Eye (tissue), 1 donor: Measurements from ENCODE around the gene SERPINB6.
"Not testable (repeated sequence)": the region's sequence is repeated elsewhere in the genome, so short reads cannot be mapped to it uniquely, and the experiment has no call there.

Experiments used
- DNase-seq: peaks from one replicate; pipeline ENCODE4 v3.0.0-alpha.2; 2015

Gene SERPINB6

GRCh38 chr6:2953098-2953497, 18.3 kb downstream of the SERPINB6 start:
- no peak for DNase-seq

DNA sequence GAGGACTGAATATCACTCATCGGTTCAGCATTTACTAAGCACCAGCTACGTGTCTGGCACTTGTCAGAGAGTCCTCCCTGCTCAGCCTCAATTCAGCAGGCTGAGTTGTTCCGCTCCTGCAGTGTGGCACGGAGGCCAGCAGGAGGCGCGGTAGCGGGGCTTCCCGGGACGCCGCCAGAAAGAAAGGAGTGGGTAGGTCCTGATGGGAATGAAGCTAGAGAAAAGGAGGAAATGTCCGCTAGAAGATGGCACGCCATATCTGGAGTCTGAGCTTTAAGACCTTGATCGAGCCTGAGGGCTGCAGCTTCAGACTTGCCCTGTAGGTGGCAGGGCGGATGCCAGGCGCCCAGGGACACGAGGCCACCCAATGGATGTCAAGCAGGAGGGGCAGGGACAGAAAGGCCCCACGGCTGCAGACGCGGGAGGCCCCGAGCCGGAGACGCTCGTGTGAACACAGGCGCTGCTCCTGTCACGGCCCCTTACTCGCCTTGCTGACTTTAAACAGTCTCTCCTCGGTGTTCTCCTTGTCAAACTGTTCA, 18.7 kb downstream of the SERPINB6 start:
- DNase-seq: peak; percentile 94

DNA sequence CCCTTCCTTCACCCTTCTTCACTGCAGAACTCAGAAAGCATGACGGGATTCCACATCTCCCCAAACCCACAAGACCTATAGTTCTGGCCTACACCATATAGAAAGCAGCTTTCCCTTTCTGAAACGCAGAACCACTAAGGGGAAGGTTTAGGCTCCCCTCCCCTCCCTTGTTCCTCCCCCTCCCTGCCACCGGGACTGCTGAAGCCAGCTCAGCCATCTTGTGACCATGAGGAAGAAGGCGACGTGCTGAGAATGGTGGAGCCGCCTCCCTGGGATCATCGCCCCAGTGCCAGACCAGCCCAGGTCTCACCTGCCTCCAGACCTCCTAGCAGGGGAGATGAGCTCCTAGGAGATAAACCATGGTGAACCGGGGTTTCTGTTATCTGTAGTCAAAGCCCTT, 19.6 kb downstream of the SERPINB6 start:
- DNase-seq: no peak

GRCh38 chr6:2950713-2951112, 20.7 kb downstream of the SERPINB6 start:
- no peak for DNase-seq

GRCh38 chr6:2949536-2950083, 21.8 kb downstream of the SERPINB6 start:
- DNase-seq: no peak

DNA sequence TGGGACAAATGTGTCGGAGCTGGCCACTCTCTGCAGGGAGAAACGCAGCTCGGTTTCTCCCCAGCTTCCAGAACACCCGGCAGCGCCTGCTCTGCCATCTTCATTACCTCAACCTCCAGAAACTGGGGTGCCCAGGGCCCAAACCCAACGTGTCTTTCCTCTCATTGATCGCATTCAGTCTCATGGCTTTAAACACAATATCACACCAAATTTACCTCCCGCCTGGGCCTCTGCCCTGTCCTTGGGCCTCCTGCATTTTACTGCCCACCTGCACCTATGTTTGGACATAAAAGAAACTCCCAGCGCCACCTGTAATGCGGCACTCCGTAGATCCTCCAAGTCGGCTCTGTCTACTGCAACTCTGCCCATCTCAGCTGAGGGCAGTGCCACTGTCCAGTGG, 22.2 kb downstream of the SERPINB6 start:
- no peak for DNase-seq

GRCh38 chr6:2948228-2949025, 22.9 kb downstream of the SERPINB6 start:
- no peak for DNase-seq

DNA sequence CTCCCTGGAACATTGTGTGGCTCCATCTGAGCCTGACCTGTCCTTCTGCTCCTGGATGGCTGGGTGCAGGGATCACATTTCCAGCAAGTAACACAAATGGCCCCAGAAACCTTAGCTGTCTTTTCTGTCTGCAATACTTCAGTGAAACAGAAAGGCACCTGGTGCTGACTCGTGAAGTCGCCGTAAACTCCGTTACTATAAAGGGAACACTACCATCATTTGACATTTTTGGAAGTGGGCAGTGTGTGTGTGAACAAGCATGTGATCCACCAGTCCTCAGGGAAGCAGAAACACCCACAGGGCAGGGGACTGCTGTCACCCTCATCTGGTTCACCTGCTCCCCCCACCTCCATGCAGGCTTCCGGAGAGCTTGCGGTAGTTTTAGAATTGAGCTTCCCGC, 23.9 kb downstream of the SERPINB6 start:
- no peak for DNase-seq

DNA sequence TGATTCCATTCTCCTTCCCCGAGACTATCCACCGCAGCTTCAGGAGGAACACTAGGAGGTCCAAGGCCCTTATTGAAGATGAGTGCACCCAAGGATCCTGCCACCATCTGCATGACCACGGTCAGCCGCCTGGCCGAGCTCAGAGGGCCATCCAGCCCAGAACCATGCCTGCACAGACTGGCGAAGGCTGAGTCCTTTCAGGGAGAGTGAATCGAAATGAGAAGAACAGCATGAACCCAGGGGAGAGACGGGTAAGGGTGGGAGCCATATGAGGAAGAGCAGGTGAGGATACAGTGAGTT, 26.3 kb downstream of the SERPINB6 start:
- no peak for DNase-seq

GRCh38 chr6:2944405-2945152, 26.8 kb downstream of the SERPINB6 start:
- DNase-seq: no peak

DNA sequence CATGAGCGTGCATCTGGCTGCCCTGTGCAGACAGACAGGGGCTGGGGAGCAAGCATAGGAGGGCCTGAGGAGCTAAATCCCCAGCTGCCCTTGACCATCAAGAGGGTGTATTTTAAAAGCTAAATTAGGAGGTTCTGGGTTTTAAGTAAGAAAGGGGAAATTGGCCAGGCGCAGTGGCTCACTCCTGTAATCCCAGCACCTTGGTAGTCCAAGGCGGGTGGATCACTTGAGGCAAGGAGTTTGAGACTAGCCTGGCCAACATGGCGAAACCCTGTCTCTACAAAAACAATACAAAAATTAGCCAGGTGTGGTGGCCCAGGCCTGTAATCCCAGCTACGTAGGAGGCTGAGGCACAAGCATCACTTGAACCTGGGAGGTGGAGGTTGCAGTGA, 27.8 kb downstream of the SERPINB6 start:
- no peak for DNase-seq

- no peak for DNase-seq
These were observed 28.3 kb downstream of the SERPINB6 start for GRCh38 chr6:2942914-2943563.

DNA sequence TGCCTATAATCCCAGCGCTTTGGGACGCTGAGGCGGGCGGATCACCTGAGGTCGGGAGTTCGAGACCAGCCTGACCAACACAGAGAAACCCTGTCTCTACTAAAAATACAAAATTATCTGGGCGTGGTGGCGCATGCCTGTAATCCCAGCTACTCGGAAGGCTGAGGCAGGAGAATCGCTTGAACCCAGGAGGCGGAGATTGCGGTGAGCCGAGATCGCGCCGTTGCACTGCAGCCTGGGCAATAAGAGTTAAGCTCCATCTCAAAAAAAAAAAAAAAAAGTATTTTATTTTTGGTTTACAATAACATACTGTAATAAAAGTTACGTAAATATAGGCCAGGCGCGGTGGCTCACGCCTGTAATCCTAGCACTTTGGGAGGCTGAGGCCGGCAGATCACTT, 29.3 kb downstream of the SERPINB6 start:
- not testable (repeated sequence) for DNase-seq

GRCh38 chr6:2940851-2941250, 30.5 kb downstream of the SERPINB6 start:
- DNase-seq: no peak

- DNase-seq: no peak
These were observed 31.1 kb downstream of the SERPINB6 start for GRCh38 chr6:2940010-2940850.

DNA sequence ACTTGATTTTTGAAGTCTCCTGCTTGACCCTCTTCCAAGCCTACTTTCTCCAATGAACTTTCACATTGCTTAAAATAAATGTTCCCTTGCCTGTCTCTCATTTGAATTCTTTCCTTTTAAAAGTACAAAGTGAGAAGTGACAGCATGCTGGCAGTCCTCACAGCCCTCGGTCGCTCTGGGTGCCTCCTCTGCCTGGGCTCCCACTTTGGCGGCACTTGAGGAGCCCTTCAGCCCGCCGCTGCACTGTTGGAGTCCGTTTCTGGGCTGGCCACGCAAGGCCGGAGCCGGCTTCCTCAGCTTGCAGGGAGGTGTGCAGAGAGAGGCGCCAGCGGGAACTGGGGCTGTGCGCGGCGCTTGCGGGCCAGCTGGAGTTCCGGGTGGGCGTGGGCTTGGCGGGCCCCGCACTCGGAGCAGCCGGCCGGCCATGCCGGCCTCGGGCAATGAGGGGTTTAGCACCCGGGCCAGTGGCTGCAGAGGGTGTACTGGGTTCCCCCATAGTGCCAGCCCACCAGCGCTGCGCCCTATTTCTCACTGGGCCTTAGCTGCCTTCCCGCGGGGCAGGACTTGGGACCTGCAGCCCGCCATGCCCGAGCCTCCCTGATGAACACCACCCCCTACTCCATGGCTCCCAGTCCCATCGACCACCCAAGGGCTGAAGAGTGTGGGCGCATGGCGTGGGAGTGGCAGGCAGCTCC, 31.9 kb downstream of the SERPINB6 start:
- DNase-seq: no peak

GRCh38 chr6:2938632-2939083, 32.7 kb downstream of the SERPINB6 start:
- DNase-seq: no peak

- no peak for DNase-seq
These were observed 33.2 kb downstream of the SERPINB6 start for GRCh38 chr6:2938004-2938631.

GRCh38 chr6:2937627-2938003, 33.8 kb downstream of the SERPINB6 start:
- DNase-seq: no peak

- no peak for DNase-seq
These were observed 35.6 kb downstream of the SERPINB6 start for GRCh38 chr6:2935566-2936291.

DNA sequence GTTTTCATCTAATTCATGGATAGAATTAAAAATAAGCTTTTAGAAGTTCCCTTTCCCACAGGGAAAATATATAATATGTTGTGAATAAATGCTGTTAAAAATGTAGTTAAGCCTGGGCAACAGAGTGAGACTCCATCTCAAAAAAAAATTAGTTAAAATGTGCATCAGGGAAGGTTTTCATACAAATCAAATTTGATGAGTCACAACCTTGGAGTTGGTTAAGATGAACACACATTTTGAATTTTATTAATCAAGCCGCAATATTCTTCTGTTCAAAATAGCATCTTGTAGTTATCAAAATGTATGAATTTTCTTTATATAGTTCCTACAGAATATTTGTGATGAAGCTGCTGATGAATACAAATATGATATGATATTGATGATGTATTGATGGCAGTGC, 37.3 kb downstream of the SERPINB6 start:
- DNase-seq: no peak
